LNCAP (cell line): ENCODE data around the gene OR2A14.

ENCODE experiments used
- CTCF ChIP-seq: fragments of 450-650 bp; IDR thresholded peaks from 2 replicates; pipeline ENCODE4 v1.5.1; 2017; ENCODE audit warnings: mild to moderate bottlenecking

OR2A14 gene

GRCh38 chr7:144102041-144102440, 20.9 kb upstream of the OR2A14 start:
- no peak for TF ChIP-seq CTCF

DNA sequence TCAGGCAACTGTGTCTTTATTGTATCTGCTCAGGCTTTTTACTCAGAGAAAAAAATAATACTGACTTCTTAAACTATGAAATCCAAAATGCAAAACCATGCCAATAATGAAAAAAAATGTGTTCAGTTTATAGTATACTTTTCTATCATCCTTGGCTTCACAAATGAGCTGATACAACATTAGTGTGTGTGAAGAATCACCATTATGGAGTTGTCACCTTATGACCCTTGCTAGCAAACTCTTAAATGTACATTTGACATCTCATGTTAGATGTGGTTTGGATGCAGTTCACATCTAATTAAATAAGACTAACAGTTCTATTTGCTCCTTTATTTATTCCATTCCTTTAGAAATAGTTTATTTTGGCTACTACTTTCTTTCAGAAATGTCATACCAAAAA, 17.8 kb upstream of the OR2A14 start:
- TF ChIP-seq CTCF, result no peak

GRCh38 chr7:144109283-144109682, 13.7 kb upstream of the OR2A14 start, which contains the start of gene OR2A2:
Gene OR2A2 (plus strand): TSS chr7:144109583. CDS start chr7:144109583, 0 bp downstream.
- no peak for TF ChIP-seq CTCF

- TF ChIP-seq CTCF, result no peak
Observed at GRCh38 chr7:144110272-144110671, 12.7 kb upstream of the OR2A14 start.

DNA sequence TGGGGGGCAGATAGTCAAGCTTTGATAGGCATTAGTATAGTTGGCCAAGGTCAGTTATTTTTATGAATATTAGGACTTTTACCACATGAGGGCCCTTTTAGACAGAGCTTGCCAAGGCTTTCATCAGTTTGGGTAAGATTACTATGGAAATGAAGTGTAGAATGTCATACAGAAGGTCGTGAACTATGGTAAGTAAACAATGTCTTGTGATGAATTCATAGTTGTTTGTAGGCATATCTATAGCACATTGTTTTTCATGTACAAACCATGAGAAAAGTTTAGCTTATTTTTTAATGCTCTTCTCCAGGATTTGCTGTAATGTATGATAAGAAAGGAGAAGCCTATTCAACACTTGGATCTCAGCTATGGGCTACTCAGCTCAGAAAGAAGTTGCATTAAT, 9.3 kb upstream of the OR2A14 start:
- TF ChIP-seq CTCF, result no peak

GRCh38 chr7:144118341-144118740, 4.6 kb upstream of the OR2A14 start:
- no peak for TF ChIP-seq CTCF

GRCh38 chr7:144127714-144128334, 4.8 kb downstream of the OR2A14 start:
- peak; percentile 91 for TF ChIP-seq CTCF

- no peak for TF ChIP-seq CTCF
Observed at GRCh38 chr7:144130730-144131129, 7.8 kb downstream of the OR2A14 start.
